Measurements from ENCODE around the gene OSBPL2. TPM values are rescaled to one million over a fixed set of nuclear protein-coding genes. Genes with fewer than 3 reads are reported as not detected.

OSBPL2 gene
- total RNA-seq, 2 donors from 2014 or later = 46.7 to 50.3 TPM

DNA sequence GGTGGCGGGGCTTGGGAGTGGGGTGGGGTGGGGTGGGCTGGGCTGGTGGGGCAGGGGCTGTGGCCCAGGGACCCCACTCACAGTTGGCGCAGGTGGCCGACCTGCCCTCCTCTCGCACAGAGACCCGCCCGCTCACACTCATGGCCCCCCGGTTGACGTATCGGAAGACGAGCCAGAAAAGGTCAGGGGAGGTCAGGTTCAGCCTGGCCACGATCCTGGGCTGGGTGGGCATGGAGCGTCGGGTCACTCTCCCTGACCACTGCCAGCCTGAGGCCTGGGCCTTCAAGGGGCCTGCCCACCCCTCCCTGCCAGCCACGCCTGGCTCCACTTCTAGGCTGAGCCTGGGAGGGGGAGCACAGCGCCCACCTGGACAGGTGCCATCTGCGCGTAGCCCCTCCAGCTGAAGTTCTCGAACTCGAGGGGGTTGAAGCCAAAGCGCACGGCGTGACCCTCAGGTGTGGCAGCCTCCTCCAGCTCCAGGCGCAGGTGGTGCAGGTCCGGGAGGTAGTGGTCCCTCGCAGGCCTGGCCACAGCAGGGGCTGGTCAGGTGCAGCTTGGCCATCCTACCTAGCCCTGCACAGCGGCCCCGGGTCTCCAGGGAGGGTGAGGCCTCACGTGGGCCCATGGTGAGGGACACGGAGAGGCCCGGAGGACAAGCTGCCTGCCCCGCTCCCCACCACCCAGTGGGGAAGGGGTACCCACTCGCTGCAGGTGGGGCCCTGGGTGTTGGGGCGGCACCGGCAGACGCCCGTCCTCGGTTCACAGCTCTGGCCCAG is 95.7 kb downstream of the OSBPL2 start:
- Mint-ChIP-seq H3K27me3 (ENCODE audit: insufficient read depth) (no peaks in the 10 kb centered on the region), H3K9me3 (no peaks in the 10 kb centered on the region), H3K36me3 (ENCODE audit: low read depth) (peaks cover 27% of the 10 kb centered on the region), H3K4me3 (no peak overlapping the region), H3K4me1 (no peaks in the 10 kb centered on the region), H3K27ac (no peak overlapping the region)
- Histone ChIP-seq H3K4me3 (ENCODE audit: low read length) (no peak overlapping the region), H3K27ac (ENCODE audit: low read depth, low read length) (no peak overlapping the region), H3K9ac (ENCODE audit: extremely low read depth, low read length, poor library complexity, severe bottlenecking) (no peak overlapping the region), H3K27me3 (ENCODE audit: control insufficient read depth, insufficient read depth, low read length, poor library complexity, severe bottlenecking) (no peaks in the 10 kb centered on the region), H3K4me1 (ENCODE audit: control insufficient read depth, insufficient read depth, low read length) (no peaks in the 10 kb centered on the region), H3K9me3 (ENCODE audit: control insufficient read depth, low read length) (no peaks in the 10 kb centered on the region), H3K36me3 (ENCODE audit: control insufficient read depth, insufficient read depth, low read length) (peaks cover 46% of the 10 kb centered on the region)
- TF ChIP-seq, protein P1, sequence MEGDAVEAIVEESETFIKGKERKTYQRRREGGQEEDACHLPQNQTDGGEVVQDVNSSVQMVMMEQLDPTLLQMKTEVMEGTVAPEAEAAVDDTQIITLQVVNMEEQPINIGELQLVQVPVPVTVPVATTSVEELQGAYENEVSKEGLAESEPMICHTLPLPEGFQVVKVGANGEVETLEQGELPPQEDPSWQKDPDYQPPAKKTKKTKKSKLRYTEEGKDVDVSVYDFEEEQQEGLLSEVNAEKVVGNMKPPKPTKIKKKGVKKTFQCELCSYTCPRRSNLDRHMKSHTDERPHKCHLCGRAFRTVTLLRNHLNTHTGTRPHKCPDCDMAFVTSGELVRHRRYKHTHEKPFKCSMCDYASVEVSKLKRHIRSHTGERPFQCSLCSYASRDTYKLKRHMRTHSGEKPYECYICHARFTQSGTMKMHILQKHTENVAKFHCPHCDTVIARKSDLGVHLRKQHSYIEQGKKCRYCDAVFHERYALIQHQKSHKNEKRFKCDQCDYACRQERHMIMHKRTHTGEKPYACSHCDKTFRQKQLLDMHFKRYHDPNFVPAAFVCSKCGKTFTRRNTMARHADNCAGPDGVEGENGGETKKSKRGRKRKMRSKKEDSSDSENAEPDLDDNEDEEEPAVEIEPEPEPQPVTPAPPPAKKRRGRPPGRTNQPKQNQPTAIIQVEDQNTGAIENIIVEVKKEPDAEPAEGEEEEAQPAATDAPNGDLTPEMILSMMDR (conservative IDR thresholded peaks at IDR 0.05) = no peak
- WGBS, 2 experiments (ENCODE audit: insufficient coverage in 1 of 2, insufficient read length in 1 of 2) = 92 to 94% methylated on average over 26 to 36 of the region's 37 CpGs
- DNase-seq = no peak

DNA sequence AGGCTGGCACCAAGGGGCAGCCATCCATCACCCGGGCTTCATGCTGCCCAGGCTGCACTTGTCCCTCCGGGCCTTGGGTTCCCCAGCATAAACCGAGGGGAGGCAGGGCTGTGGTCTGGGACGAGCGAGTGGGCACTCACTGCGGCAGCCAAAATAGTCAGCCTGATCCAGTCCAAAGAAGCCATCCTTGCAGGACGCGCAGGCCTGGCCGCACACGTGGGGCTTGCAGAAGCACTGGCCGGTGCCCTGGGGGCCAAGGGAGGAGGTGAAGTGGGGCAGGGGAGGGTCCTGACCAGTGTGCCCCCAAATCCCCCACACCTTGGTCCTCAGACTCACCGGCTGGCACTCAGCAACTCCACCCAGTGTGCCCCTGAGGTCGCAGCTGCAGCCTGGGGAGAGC is 96.6 kb downstream of the OSBPL2 start:
- WGBS, 2 experiments (ENCODE audit: insufficient coverage in 1 of 2, insufficient read length in 1 of 2) = 94 to 97% methylated on average over 6 to 13 of the region's 13 CpGs

DNA sequence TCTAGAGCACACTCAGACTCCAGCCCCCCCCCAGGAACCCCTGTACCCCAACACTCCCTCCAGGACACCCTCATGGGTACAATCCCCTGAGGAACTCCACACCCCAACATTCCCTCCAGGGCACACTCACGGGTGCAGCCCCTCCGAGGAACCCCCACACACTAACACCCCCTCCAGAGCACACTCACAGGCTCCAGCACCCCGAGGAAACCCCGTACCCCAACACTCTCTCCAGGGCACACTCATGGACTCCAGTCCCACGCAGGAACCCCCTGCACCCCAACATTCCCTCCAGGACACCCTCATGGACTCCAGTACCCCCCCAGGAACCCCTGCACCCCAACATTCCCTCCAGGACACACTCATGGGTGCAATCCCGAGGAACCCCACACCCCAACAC is 97.2 kb downstream of the OSBPL2 start:
- no peak overlapping the region for H3K27ac Mint-ChIP-seq
- no peaks in the 10 kb centered on the region for H3K27me3 Mint-ChIP-seq (ENCODE audit: insufficient read depth)
- H3K4me3 ChIP-seq (ENCODE audit: low read length) = no peak overlapping the region
- H3K27ac ChIP-seq (ENCODE audit: low read depth, low read length) = no peak overlapping the region
- H3K9ac ChIP-seq (ENCODE audit: extremely low read depth, low read length, poor library complexity, severe bottlenecking) = no peak overlapping the region
- H3K9me3 ChIP-seq (ENCODE audit: control insufficient read depth, low read length) = no peaks in the 10 kb centered on the region
- H3K36me3 Mint-ChIP-seq (ENCODE audit: low read depth) = peaks cover 33% of the 10 kb centered on the region
- no peak for DNase-seq
- H3K36me3 ChIP-seq (ENCODE audit: control insufficient read depth, insufficient read depth, low read length) = peaks cover 44% of the 10 kb centered on the region
- no peak overlapping the region for H3K4me3 Mint-ChIP-seq
- H3K9me3 Mint-ChIP-seq = no peaks in the 10 kb centered on the region
- H3K27me3 ChIP-seq (ENCODE audit: control insufficient read depth, insufficient read depth, low read length, poor library complexity, severe bottlenecking) = no peaks in the 10 kb centered on the region
- H3K4me1 ChIP-seq (ENCODE audit: control insufficient read depth, insufficient read depth, low read length) = no peaks in the 10 kb centered on the region
- 90% methylated on average over 6 of the region's 6 CpGs; no CpG with 5 or more reads in 1 of the 2 experiments for WGBS, 2 experiments (ENCODE audit: insufficient coverage in 1 of 2, insufficient read length in 1 of 2)
- TF ChIP-seq, protein P1 (conservative IDR thresholded peaks at IDR 0.05) = no peak
- no peaks in the 10 kb centered on the region for H3K4me1 Mint-ChIP-seq

More for the DNA sequence above, 96.6 kb downstream of the OSBPL2 start:
- Histone ChIP-seq H3K9ac (ENCODE audit: extremely low read depth, low read length, poor library complexity, severe bottlenecking) (no peak overlapping the region), H3K4me1 (ENCODE audit: control insufficient read depth, insufficient read depth, low read length) (no peaks in the 10 kb centered on the region), H3K27me3 (ENCODE audit: control insufficient read depth, insufficient read depth, low read length, poor library complexity, severe bottlenecking) (no peaks in the 10 kb centered on the region), H3K27ac (ENCODE audit: low read depth, low read length) (no peak overlapping the region), H3K9me3 (ENCODE audit: control insufficient read depth, low read length) (no peaks in the 10 kb centered on the region), H3K36me3 (ENCODE audit: control insufficient read depth, insufficient read depth, low read length) (peaks cover 46% of the 10 kb centered on the region), H3K4me3 (ENCODE audit: low read length) (no peak overlapping the region)
- Mint-ChIP-seq H3K36me3 (ENCODE audit: low read depth) (peaks cover 33% of the 10 kb centered on the region), H3K27ac (no peak overlapping the region), H3K4me1 (no peaks in the 10 kb centered on the region), H3K9me3 (no peaks in the 10 kb centered on the region), H3K27me3 (ENCODE audit: insufficient read depth) (no peaks in the 10 kb centered on the region), H3K4me3 (no peak overlapping the region)
- TF ChIP-seq, protein P1 (conservative IDR thresholded peaks at IDR 0.05) = no peak
- DNase-seq = no peak
